ENCODE results near the gene BANP.

Gene BANP

DNA sequence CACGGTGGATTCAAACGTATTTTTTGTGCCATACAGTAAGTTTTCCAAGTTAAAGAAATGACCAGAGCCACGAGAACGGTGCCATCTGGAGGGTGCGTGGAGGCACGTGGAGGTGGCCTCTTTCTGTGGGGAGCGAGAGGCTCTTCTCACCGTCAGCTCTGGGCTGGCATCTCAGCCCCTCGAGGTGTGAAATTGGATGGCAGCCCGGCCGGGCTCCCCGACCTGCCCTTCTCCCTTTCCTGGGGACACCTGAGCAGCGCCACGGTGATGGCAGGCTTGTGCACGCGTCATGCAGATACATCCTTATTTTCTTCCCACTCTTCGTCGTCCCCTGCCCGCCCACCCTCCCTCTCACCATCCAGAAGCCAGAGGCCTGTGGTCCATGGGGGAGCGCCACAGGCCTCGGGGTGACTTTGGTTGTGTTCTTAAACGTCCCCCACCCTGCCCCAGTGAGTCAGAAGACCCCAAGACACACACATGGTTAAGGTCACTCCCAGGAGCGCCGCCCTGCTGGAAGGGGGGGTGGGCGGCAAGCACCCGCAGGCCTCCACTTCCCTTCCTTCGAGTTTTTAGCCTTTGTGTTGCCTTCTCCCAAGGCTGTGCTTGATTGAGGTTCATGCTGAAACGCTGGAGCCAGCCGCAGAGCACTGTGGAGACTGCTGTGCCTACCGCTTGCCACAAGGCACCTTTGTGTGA, 109.4 kb downstream of the BANP start:
- H3K4me3 ChIP-seq (ENCODE audit: low read length), result no peak overlapping the region
- TF ChIP-seq, protein P1, sequence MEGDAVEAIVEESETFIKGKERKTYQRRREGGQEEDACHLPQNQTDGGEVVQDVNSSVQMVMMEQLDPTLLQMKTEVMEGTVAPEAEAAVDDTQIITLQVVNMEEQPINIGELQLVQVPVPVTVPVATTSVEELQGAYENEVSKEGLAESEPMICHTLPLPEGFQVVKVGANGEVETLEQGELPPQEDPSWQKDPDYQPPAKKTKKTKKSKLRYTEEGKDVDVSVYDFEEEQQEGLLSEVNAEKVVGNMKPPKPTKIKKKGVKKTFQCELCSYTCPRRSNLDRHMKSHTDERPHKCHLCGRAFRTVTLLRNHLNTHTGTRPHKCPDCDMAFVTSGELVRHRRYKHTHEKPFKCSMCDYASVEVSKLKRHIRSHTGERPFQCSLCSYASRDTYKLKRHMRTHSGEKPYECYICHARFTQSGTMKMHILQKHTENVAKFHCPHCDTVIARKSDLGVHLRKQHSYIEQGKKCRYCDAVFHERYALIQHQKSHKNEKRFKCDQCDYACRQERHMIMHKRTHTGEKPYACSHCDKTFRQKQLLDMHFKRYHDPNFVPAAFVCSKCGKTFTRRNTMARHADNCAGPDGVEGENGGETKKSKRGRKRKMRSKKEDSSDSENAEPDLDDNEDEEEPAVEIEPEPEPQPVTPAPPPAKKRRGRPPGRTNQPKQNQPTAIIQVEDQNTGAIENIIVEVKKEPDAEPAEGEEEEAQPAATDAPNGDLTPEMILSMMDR (IDR thresholded peaks at IDR 0.05; ENCODE audit: insufficient read depth, low read depth, low read length, missing control alignments), result no peak
- DNase-seq (ENCODE audit: low read depth), result no peak

DNA sequence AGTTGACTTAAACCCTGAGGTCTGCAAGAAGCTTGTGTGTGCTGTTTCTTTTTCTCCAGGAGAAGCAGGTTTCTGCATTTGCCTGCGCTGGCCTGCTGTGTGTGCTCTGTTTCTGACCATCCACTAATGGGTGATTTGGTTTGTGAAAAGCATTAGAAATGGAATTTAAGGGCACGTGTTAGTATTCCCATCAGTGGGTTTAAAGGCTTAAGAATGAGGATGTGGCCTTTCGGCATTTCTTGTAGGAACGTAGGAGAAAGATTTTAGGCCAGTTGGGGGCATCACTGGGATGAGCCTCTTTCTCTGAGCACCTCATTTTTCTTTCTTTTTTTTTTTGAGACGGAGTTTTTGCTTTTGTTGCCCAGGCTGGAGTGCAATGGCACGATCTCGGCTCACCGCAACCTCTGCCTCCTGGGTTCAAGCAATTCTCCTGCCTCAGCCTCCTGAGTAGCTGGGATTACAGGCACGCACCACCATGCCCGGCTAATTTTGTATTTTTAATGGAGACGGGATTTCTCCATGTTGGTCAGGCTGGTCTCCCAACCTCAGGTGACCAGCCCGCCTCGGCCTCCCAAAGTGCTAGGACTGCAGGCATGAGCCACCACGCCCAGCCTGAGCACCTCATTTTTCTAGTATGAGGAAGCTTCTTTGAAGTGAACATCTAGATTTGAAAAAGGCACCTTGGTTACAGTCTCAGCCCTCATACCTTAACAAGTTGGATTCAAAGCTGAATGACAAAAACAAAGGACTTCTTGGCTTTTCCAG, 110.3 kb downstream of the BANP start:
- TF ChIP-seq, protein P1 (IDR thresholded peaks at IDR 0.05; ENCODE audit: insufficient read depth, low read depth, low read length, missing control alignments), result no peak
- no peak for DNase-seq (ENCODE audit: low read depth)
- no peak overlapping the region for H3K4me3 ChIP-seq (ENCODE audit: low read length)

DNA sequence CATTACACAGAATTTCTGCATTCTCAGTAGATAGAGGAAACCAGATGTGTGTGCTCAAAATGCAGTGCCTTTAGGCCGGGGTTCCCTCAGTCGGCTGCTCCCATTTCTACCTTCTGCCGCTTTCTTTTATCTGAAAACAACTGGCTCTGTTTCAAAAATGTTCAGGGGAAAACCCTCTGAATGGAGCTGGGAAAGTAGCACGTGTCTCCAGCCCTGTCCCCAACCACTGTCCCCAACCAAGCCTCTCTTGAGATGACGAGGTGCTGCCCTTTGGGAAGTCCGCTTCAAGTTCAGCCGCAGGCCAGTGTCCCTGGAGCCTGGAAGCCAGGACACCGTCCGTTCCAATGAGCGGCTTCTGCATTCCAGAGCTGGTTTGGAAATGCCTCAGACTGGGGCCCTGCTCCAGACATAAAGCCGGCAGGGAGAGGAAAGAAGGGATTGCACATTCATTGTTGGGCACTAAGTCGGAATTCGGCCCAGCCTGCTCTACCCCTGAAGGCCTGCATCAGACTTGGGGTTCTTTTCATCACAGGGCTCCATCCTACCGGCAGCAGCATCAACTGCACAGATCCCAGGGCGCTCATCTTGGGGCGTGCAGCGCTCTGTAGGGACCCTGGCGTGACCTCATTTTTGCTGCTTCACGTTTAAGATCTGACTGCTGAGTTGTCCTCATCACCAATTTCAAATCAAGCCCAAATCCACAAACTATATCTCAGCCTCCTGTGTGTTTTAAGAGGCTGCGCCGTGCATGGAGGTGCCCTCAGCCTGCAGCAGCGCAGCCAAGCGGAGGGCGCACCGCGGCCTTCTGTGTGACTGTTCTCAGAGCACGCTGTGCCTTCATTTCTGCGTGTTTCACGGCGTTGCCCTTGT, 111.3 kb downstream of the BANP start:
- TF ChIP-seq, protein P1 (IDR thresholded peaks at IDR 0.05; ENCODE audit: insufficient read depth, low read depth, low read length, missing control alignments), result no peak

DNA sequence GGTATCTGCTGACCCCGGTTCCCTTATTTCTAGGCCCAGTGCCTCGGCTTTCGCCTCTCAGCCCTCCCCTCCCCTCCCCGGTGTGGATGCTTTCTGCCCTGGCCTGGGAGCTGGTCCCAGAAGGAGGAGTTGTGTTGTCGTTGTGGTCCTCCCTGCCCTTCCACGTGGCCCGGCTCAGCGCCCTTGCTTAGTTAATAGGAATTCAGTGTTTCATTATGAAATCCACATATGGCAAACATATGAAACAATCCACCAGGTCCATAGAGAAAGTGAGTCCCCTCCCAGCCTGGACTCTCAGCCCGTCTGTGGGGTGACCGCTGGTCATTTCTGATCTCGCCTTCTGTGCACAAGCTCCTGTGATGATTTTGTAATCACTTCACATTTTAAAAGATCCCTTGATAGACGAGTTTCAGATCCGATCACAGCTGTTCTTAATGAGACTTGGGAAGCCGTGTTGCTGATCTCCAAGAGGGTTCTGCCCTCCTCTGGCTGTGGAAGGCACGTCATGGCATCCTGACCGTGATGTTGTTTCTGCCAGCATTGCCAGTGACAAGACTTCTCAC, 112.1 kb downstream of the BANP start:
- DNase-seq (ENCODE audit: low read depth), result no peak
- TF ChIP-seq, protein P1 (IDR thresholded peaks at IDR 0.05; ENCODE audit: insufficient read depth, low read depth, low read length, missing control alignments), result no peak
- no peak overlapping the region for H3K4me3 ChIP-seq (ENCODE audit: low read length)

More for the DNA sequence above, 111.3 kb downstream of the BANP start:
- H3K4me3 ChIP-seq (ENCODE audit: low read length), result no peak overlapping the region
- no peak for DNase-seq (ENCODE audit: low read depth)

DNA sequence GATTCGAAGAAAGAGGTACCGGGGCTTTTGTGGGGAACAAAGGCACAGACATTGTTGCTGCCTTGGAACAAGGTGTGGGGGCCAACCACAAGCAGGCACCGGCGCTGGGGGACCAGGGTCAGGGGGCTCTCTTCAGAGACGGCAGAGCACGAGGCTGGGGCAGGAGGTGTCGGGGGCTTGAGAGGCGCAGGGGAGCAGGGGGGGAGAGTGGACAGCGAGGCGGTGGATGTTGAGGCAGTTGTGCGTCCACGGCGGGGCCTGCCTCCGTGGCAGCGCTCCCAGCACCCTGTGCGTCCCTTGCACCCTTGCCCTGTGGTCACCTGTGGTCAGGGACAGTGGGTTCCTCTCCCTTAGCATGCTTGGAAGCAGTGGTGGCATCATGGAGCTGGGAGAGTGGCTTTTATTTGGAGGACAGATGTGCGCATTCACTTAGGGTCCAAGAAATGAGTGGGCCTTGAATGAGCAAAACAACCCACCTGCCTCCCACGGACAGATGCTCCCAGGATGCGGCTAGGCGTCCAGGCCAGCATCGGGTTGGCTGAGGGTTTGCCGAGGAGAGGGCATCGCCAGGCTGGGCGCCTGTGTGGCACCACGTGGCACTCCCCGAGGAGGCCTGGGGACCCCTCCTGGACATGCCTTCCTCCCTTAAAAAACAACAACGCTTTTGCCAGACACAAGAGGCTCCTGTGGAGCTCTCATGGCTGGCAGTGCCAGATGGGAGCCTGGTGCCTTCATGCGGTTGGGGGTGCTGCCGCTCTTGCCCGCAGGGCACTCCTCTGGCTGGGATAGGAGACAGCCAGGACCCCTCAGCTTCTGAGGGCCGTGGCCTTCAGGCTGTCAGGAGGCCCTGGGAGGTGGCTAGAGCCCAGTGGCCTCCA, 113.0 kb downstream of the BANP start:
- no peak overlapping the region for H3K4me3 ChIP-seq (ENCODE audit: low read length)
- TF ChIP-seq, protein P1 (IDR thresholded peaks at IDR 0.05; ENCODE audit: insufficient read depth, low read depth, low read length, missing control alignments), result no peak
- DNase-seq (ENCODE audit: low read depth), result no peak
